Caco-2 (cell line): ENCODE results near the gene TTI1. TPM values are rescaled to one million over a fixed set of nuclear protein-coding genes. Genes with fewer than 3 reads are reported as not detected.

Experiments
- BruUV-seq: library from RNA; stranded (reverse); fragments of 400-500 nt; replicated peaks from 2 replicates; lab custom pipeline; 2021; lab: Mats Ljungman, UMichigan
- CTCF ChIA-PET: fragments of 300-600 bp; sonication (Branson Sonifier 250); formaldehyde crosslinking; loops from one replicate; lab custom pipeline; 2022; ENCODE audit warnings: antibody characterized with exemption; lab: Charles Lee
- POLR2A ChIA-PET: fragments of 300-600 bp; sonication (Branson Sonifier 250); formaldehyde crosslinking; loops from one replicate; lab custom pipeline; 2022; ENCODE audit warnings: antibody characterized with exemption; lab: Charles Lee
- DNase-seq, 2 experiments: peaks; one replicate each; pipeline versions ENCODE4 v3.0.0 to v3.0.0-alpha.2; 2020 to 2022
- H3K27me3 ChIP-seq: replicated peaks from 2 replicates; pipeline ENCODE4 v1.6.0; 2011; ENCODE audit warnings: low read length; ENCODE audit not compliant: control insufficient read depth, insufficient read depth
- H3K36me3 ChIP-seq: 2 replicates; pipeline ENCODE4 v1.5.1; 2011; ENCODE audit warnings: low read length; ENCODE audit not compliant: control insufficient read depth, insufficient read depth
- H3K4me1 ChIP-seq: fragments of 250-450 bp; sonication (Bioruptor Pico); 2 replicates; pipeline ENCODE4 v1.5.1; 2020; ENCODE audit warnings: mild to moderate bottlenecking
- H3K4me3 ChIP-seq: 2 replicates; pipeline ENCODE4 v1.5.1; 2011; ENCODE audit warnings: low read depth, mild to moderate bottlenecking, control low read depth, low read length
- H3K9me3 ChIP-seq: fragments of 250-450 bp; sonication (Bioruptor Pico); 2 replicates; pipeline ENCODE4 v1.5.1; 2020; ENCODE audit warnings: mild to moderate bottlenecking, moderate library complexity
- H3K27ac Mint-ChIP-seq: one replicate; pipeline ENCODE4 v1.8.0; 2022; ENCODE audit warnings: mixed read lengths; ENCODE audit not compliant: unreplicated experiment
- H3K27me3 Mint-ChIP-seq: one replicate; pipeline ENCODE4 v1.8.0; 2022; ENCODE audit warnings: mixed read lengths; ENCODE audit not compliant: insufficient read depth, unreplicated experiment
- H3K36me3 Mint-ChIP-seq: one replicate; pipeline ENCODE4 v1.8.0; 2022; ENCODE audit warnings: mild to moderate bottlenecking, mixed read lengths; ENCODE audit not compliant: insufficient read depth, unreplicated experiment
- H3K4me1 Mint-ChIP-seq: one replicate; pipeline ENCODE4 v1.8.0; 2022; ENCODE audit warnings: low read depth, mixed read lengths; ENCODE audit not compliant: unreplicated experiment
- H3K4me3 Mint-ChIP-seq: one replicate; pipeline ENCODE4 v1.8.0; 2022; ENCODE audit warnings: mild to moderate bottlenecking, moderate library complexity, mixed read lengths; ENCODE audit not compliant: unreplicated experiment
- H3K9me3 Mint-ChIP-seq: one replicate; pipeline ENCODE4 v1.8.0; 2022; ENCODE audit warnings: mixed read lengths; ENCODE audit not compliant: unreplicated experiment
- intact Hi-C: fragments of 100-400 bp; cut with micrococcal nuclease; formaldehyde crosslinking; loops from one replicate; pipeline ENCODE4 v1.10.0; 2022; ENCODE audit not compliant: unreplicated experiment
- total RNA-seq: library from RNA; stranded (reverse); gene quantifications from 2 replicates; pipeline ENCODE4 v1.2.3, GENCODE V29; 2022
- TF ChIP-seq, protein P1 (sequence below), 2 experiments: fragments of 200-600 bp in 1 of 2; IDR thresholded peaks; 1 replicate in 1 of 2; 2 replicates in 1 of 2; pipeline versions ENCODE4 v1.5.1 to v1.8.0; 2011 to 2022; ENCODE audit warnings: antibody characterized with exemption in 1 of 2, control low read depth in 1 of 2, inconsistent platforms in 1 of 2, low read depth in 1 of 2, low read length in 1 of 2, mild to moderate bottlenecking in 1 of 2, moderate library complexity in 1 of 2; ENCODE audit not compliant: insufficient read depth in 1 of 2, severe bottlenecking in 1 of 2, unreplicated experiment in 1 of 2

TTI1 gene
- total RNA-seq, 1 experiment from 2014 or later, result 59.2 TPM

DNA sequence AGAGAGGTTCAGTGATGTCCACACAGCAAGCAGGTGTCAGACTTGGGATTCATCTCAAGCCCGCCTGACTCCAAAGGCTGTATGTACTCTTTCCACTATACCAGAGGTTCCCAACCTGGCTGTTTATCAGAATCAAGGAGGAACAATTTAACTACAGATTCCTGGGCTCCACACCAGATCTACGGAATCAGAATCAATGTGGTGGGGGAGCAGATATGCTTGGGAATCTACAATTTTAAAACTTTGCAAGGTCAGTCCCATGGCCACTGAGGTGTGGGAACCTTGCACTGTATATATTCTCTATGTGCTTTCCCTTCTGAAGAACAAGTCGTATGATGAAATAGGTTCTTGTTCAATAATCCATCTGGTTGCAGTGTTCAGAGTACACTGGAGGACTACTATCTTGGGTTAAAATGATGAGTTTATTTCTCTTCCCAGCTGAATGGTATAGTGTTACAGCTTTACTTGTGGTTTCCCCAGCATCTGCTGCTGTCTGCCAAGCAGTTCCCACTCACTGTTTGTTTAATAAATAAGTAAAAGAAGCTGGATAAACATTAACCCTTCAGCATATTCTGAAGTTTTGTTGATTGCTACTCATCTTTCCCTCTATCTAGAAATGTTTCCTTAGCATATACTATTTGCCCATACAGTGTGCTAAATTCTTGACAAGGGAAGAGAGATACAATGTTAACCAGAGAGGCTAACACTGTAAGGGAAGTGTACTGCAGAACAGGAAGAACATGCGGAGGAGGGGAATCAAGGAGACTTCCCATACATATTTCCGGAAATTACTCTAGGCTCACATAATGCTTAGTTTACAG, 9.9 kb downstream of the TTI1 start:
- TF ChIP-seq, protein P1, sequence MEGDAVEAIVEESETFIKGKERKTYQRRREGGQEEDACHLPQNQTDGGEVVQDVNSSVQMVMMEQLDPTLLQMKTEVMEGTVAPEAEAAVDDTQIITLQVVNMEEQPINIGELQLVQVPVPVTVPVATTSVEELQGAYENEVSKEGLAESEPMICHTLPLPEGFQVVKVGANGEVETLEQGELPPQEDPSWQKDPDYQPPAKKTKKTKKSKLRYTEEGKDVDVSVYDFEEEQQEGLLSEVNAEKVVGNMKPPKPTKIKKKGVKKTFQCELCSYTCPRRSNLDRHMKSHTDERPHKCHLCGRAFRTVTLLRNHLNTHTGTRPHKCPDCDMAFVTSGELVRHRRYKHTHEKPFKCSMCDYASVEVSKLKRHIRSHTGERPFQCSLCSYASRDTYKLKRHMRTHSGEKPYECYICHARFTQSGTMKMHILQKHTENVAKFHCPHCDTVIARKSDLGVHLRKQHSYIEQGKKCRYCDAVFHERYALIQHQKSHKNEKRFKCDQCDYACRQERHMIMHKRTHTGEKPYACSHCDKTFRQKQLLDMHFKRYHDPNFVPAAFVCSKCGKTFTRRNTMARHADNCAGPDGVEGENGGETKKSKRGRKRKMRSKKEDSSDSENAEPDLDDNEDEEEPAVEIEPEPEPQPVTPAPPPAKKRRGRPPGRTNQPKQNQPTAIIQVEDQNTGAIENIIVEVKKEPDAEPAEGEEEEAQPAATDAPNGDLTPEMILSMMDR (IDR thresholded peaks at IDR 0.05; ENCODE audit: insufficient read depth in 1 of 2, low read depth in 1 of 2, low read length in 1 of 2, severe bottlenecking in 1 of 2, unreplicated experiment in 1 of 2), result no peak
- Histone ChIP-seq H3K27me3 (no peaks in the 10 kb centered on the region), H3K4me1 (no peaks in the 10 kb centered on the region), H3K9me3 (peaks cover 15% of the 10 kb centered on the region), H3K4me3 (no peak overlapping the region), H3K36me3 (peaks cover 7% of the 10 kb centered on the region)
- no peak for DNase-seq
- BruUV-seq, result no TSS peak
- Mint-ChIP-seq H3K4me3 (no peak overlapping the region), H3K36me3 (peaks cover 35% of the 10 kb centered on the region), H3K27me3 (no peaks in the 10 kb centered on the region), H3K4me1 (no peaks in the 10 kb centered on the region), H3K9me3 (peaks cover 13% of the 10 kb centered on the region), H3K27ac (no peak overlapping the region)
- CTCF ChIA-PET, result no interaction called here
- intact Hi-C loops, result no loop called here
- POLR2A ChIA-PET, result no interaction called here

DNA sequence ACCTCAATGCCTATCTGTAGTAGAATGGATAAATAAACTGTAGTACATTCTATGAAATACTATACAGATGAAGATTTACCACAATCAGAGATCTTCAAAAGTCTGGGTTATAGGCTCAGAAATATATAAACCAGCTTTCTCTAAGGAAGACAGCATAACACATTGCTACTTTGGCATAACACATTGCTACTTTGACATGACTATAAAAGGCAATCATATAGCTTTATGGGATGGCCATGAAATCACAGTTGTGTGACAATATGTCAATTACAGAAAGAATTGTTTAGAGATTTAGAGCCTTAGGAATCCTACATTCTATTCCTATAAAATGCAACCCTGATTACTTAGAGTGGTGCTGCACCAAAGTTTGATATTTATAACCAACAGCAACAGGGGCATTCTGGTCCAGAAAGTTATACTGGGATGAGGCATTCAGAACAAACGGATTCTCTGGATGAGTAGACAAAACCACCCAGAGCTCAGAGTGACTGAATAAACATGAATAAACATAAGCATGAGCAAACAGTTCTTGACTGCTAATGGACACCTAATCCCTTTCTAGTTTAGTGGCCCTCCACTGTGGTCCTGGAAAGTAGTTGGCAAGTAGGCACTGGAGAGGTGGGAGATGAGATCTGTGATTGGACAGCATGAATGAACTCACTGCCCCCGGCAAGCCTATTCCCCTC, 12.0 kb downstream of the TTI1 start:
- no peaks in the 10 kb centered on the region for H3K4me1 Mint-ChIP-seq
- peaks cover 23% of the 10 kb centered on the region for H3K9me3 ChIP-seq
- no peaks in the 10 kb centered on the region for H3K27me3 Mint-ChIP-seq
- no peak overlapping the region for H3K4me3 Mint-ChIP-seq
- H3K27ac Mint-ChIP-seq, result no peak overlapping the region
- no peak overlapping the region for H3K4me3 ChIP-seq
- peaks cover 9% of the 10 kb centered on the region for H3K36me3 ChIP-seq
- no TSS peak for BruUV-seq
- no peak for DNase-seq
- no peaks in the 10 kb centered on the region for H3K27me3 ChIP-seq
- ChIA-PET CTCF (no interaction called here), POLR2A (no interaction called here)
- peaks cover 51% of the 10 kb centered on the region for H3K36me3 Mint-ChIP-seq
- H3K9me3 Mint-ChIP-seq, result peaks cover 19% of the 10 kb centered on the region
- H3K4me1 ChIP-seq, result no peaks in the 10 kb centered on the region
- intact Hi-C loops, result no loop called here
- TF ChIP-seq, protein P1 (IDR thresholded peaks at IDR 0.05; ENCODE audit: insufficient read depth in 1 of 2, low read depth in 1 of 2, low read length in 1 of 2, severe bottlenecking in 1 of 2, unreplicated experiment in 1 of 2), result no peak

DNA sequence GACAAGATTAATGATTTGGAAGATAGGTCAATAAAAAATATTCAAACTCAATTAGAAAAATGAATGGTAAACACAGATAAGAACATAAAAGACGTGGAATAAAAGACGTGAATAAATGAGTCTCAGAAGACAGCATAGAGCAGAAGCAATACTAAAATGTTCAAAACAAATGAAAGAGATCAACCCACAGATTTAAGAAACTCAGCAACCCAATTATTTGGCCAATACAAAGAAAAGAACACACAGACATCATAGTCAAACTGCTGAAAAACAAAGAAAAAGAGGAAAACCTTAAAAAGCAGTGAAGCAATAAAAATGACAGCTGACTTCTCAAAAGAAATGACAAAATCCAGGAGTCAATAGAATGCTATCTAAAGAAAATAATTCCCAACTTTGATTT, 14.9 kb downstream of the TTI1 start:
- Histone ChIP-seq H3K27me3 (no peaks in the 10 kb centered on the region), H3K4me1 (no peaks in the 10 kb centered on the region), H3K36me3 (peaks cover 9% of the 10 kb centered on the region), H3K9me3 (peaks cover 23% of the 10 kb centered on the region), H3K4me3 (no peak overlapping the region)
- intact Hi-C loops, result no loop called here
- Mint-ChIP-seq H3K4me1 (no peaks in the 10 kb centered on the region), H3K4me3 (no peak overlapping the region), H3K9me3 (peaks cover 19% of the 10 kb centered on the region), H3K27ac (no peak overlapping the region), H3K27me3 (no peaks in the 10 kb centered on the region), H3K36me3 (peaks cover 64% of the 10 kb centered on the region)
- no peak for DNase-seq
- no TSS peak for BruUV-seq
- CTCF ChIA-PET, result no interaction called here
- TF ChIP-seq, protein P1 (IDR thresholded peaks at IDR 0.05; ENCODE audit: insufficient read depth in 1 of 2, low read depth in 1 of 2, low read length in 1 of 2, severe bottlenecking in 1 of 2, unreplicated experiment in 1 of 2), result no peak
- POLR2A ChIA-PET, result no interaction called here
